ENCODE results near the gene PHF1. TPM values are rescaled to one million over a fixed set of nuclear protein-coding genes. Genes with fewer than 3 reads are reported as not detected.

Gene PHF1
- polyA plus RNA-seq, 1 donor (not counting 4 experiments of a cell fraction or from before 2014, with no cell fraction given): 15.8 TPM

DNA sequence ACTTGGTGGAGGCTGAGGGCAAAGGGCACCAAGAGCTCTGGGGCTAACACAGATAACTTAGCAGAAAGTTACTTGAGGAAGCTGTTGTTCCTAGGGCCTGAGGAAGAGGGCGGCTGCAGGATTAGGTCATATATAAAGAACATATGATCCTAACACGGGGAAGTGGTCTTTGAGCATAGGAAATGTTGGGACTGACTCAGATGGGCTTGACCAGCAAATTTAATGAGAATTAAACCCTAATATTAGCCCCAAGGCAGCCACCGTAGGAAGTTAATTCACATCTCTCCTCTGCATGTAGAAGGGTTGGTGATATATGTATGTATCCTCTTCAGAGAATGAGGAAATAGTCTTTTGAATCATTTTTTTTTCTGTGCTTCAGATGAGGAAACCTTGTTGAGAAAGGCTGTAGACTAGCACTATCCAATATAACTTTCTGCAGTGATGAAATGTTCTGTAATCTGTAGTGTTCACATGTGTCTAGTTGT lies 34.3 kb downstream of the PHF1 start:
- FAIRE-seq (no peak), DNase-seq (ENCODE audit: low read depth, low spot score) (no peak)
- no peak overlapping the region for H3K4me3 ChIP-seq (ENCODE audit: control insufficient read depth in 2 of 3, extremely low read depth in 1 of 3, insufficient read depth in 2 of 3, low read depth in 1 of 3, low read length in 3 of 3)
- H3K4me2 ChIP-seq (ENCODE audit: control insufficient read depth, extremely low read depth, insufficient read depth, low read depth, low read length): no peak overlapping the region
- no peak for TF ChIP-seq EZH2 (IDR thresholded peaks at IDR 0.05; ENCODE audit: low read length)
- TF ChIP-seq, protein P1, sequence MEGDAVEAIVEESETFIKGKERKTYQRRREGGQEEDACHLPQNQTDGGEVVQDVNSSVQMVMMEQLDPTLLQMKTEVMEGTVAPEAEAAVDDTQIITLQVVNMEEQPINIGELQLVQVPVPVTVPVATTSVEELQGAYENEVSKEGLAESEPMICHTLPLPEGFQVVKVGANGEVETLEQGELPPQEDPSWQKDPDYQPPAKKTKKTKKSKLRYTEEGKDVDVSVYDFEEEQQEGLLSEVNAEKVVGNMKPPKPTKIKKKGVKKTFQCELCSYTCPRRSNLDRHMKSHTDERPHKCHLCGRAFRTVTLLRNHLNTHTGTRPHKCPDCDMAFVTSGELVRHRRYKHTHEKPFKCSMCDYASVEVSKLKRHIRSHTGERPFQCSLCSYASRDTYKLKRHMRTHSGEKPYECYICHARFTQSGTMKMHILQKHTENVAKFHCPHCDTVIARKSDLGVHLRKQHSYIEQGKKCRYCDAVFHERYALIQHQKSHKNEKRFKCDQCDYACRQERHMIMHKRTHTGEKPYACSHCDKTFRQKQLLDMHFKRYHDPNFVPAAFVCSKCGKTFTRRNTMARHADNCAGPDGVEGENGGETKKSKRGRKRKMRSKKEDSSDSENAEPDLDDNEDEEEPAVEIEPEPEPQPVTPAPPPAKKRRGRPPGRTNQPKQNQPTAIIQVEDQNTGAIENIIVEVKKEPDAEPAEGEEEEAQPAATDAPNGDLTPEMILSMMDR (optimal IDR thresholded peaks at IDR 0.05 in 1 of 3, IDR thresholded peaks at IDR 0.05 in 1 of 3, conservative IDR thresholded peaks at IDR 0.05 in 1 of 3; ENCODE audit: extremely low read depth in 1 of 3, insufficient read depth in 2 of 3, low read length in 3 of 3): no peak
- no peak overlapping the region for H2AFZ ChIP-seq (ENCODE audit: control insufficient read depth, low read length)
- no peak overlapping the region for H3K9ac ChIP-seq (ENCODE audit: control insufficient read depth, extremely low read depth, insufficient read depth, low read length)
- H3K27ac ChIP-seq (ENCODE audit: control insufficient read depth, insufficient read depth, low read length): no peak overlapping the region
- H3K4me1 ChIP-seq (ENCODE audit: control insufficient read depth, extremely low read depth, insufficient read depth, low read length): no peaks in the 10 kb centered on the region
- no peaks in the 10 kb centered on the region for H4K20me1 ChIP-seq (ENCODE audit: control insufficient read depth, extremely low read depth, insufficient read depth, low read length)
- no peaks in the 10 kb centered on the region for H3K27me3 ChIP-seq (ENCODE audit: control insufficient read depth, extremely low read depth, insufficient read depth, low read length)
- H3K36me3 ChIP-seq (ENCODE audit: control insufficient read depth in 2 of 2, extremely low read depth in 1 of 2, insufficient read depth in 2 of 2, low read length in 2 of 2): peaks cover 5 to 27% of the 10 kb centered on the region in 2 experiments
- no peaks in the 10 kb centered on the region for H3K79me2 ChIP-seq (ENCODE audit: control insufficient read depth, insufficient read depth, low read length)
- dilution Hi-C loops (cut with MboI; ENCODE audit: extremely low pct_ligation_motif_present, low sequenced_read_pairs): no loop called here
- H3K9me1 ChIP-seq (ENCODE audit: control insufficient read depth, extremely low read depth, insufficient read depth, low read length): no peaks in the 10 kb centered on the region
- no peaks in the 10 kb centered on the region for H3K9me3 ChIP-seq (ENCODE audit: control insufficient read depth, low read depth, low read length)

DNA sequence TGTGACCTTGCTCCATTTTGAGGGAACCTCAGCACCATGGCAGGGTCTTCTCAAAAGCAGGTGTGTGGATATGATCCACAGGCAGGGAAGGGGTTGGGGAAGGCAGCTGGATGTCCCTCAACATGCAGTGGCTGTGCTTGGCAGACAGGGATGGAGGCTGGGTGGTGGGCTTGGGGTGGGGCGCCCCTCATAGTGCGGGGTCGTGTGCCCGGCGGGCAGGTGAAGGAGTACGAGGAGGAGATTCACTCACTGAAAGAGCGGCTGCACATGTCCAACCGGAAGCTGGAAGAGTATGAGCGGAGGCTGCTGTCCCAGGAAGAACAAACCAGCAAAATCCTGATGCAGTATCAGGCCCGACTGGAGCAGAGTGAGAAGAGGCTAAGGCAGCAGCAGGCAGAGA lies 35.5 kb downstream of the PHF1 start:
- Histone ChIP-seq H3K4me2 (ENCODE audit: control insufficient read depth, extremely low read depth, insufficient read depth, low read depth, low read length) (no peak overlapping the region), H3K79me2 (ENCODE audit: control insufficient read depth, insufficient read depth, low read length) (no peaks in the 10 kb centered on the region), H3K36me3 (ENCODE audit: control insufficient read depth in 2 of 2, extremely low read depth in 1 of 2, insufficient read depth in 2 of 2, low read length in 2 of 2) (peaks cover 5 to 24% of the 10 kb centered on the region in 2 experiments), H3K27me3 (ENCODE audit: control insufficient read depth, extremely low read depth, insufficient read depth, low read length) (no peaks in the 10 kb centered on the region), H3K9ac (ENCODE audit: control insufficient read depth, extremely low read depth, insufficient read depth, low read length) (no peak overlapping the region), H3K9me1 (ENCODE audit: control insufficient read depth, extremely low read depth, insufficient read depth, low read length) (no peaks in the 10 kb centered on the region), H2AFZ (ENCODE audit: control insufficient read depth, low read length) (no peak overlapping the region), H3K4me3 (ENCODE audit: control insufficient read depth in 2 of 3, extremely low read depth in 1 of 3, insufficient read depth in 2 of 3, low read depth in 1 of 3, low read length in 3 of 3) (no peak overlapping the region), H3K4me1 (ENCODE audit: control insufficient read depth, extremely low read depth, insufficient read depth, low read length) (no peaks in the 10 kb centered on the region), H4K20me1 (ENCODE audit: control insufficient read depth, extremely low read depth, insufficient read depth, low read length) (no peaks in the 10 kb centered on the region), H3K9me3 (ENCODE audit: control insufficient read depth, low read depth, low read length) (no peaks in the 10 kb centered on the region), H3K27ac (ENCODE audit: control insufficient read depth, insufficient read depth, low read length) (no peak overlapping the region)
- FAIRE-seq: no peak
- dilution Hi-C loops (cut with MboI; ENCODE audit: extremely low pct_ligation_motif_present, low sequenced_read_pairs): no loop called here
- no peak for TF ChIP-seq EZH2 (IDR thresholded peaks at IDR 0.05; ENCODE audit: low read length)
- TF ChIP-seq, protein P1 (optimal IDR thresholded peaks at IDR 0.05 in 1 of 3, IDR thresholded peaks at IDR 0.05 in 1 of 3, conservative IDR thresholded peaks at IDR 0.05 in 1 of 3; ENCODE audit: extremely low read depth in 1 of 3, insufficient read depth in 2 of 3, low read length in 3 of 3): no peak
- no peak for DNase-seq (ENCODE audit: low read depth, low spot score)

Data from keratinocyte (primary cell).